GM18873 (cell line): ENCODE data around the gene SLC26A2.
"Not testable (repeated sequence)": the region's sequence is repeated elsewhere in the genome, so short reads cannot be mapped to it uniquely, and the experiment has no call there.

Experiments used
- ATAC-seq: cut with Tn5 transposase; IDR thresholded peaks from one replicate; pipeline ENCODE4 v1.9.1; 2021; ENCODE audit warnings: mild to moderate bottlenecking, moderate library complexity, moderate number of reproducible peaks; ENCODE audit not compliant: unreplicated experiment, low FRiP score

Gene SLC26A2

GRCh38 chr5:150026682-150027172 lies 66.2 kb downstream of the SLC26A2 start:
- no peak for ATAC-seq

GRCh38 chr5:150028047-150028446 lies 67.5 kb downstream of the SLC26A2 start:
- ATAC-seq, result not testable (repeated sequence)

GRCh38 chr5:150033334-150033733 lies 72.8 kb downstream of the SLC26A2 start:
- no peak for ATAC-seq

- no peak for ATAC-seq
These were observed 74.1 kb downstream of the SLC26A2 start for GRCh38 chr5:150034662-150035061.

- ATAC-seq, result no peak
These were observed 74.8 kb downstream of the SLC26A2 start for GRCh38 chr5:150035139-150035895.

GRCh38 chr5:150036513-150036912 lies 76.0 kb downstream of the SLC26A2 start:
- ATAC-seq, result no peak
